HepG2 (cell line): Measurements from ENCODE around the gene ITGAE. TPM values are rescaled to one million over a fixed set of nuclear protein-coding genes. Genes with fewer than 3 reads are reported as not detected.

Experiments
- ATAC-seq: fragments of 200-7000 bp; cut with Tn5 transposase; 3 replicates; pipeline ENCODE4 v1.9.1; 2020; ENCODE audit warnings: mild to moderate bottlenecking, moderate library complexity
- BruUV-seq: library from RNA; stranded (reverse); fragments of 400-500 nt; replicated peaks from 2 replicates; lab custom pipeline; 2021; lab: Mats Ljungman, UMichigan
- CTCF ChIA-PET: fragments of 300-600 bp; formaldehyde crosslinking; extraction: SDS; loops from one replicate; lab custom pipeline; 2021; ENCODE audit warnings: low total read pairs, inconsistent platforms, low intra/inter-chr PET ratio; lab: Yijun Ruan, JAX
- POLR2A ChIA-PET: fragments of 350-600 bp; sonication (Branson Sonifier 250); formaldehyde crosslinking; loops from one replicate; lab custom pipeline; 2020; ENCODE audit warnings: antibody characterized with exemption, inconsistent platforms; lab: Yijun Ruan, JAX
- DNase-seq: peaks from one replicate; pipeline ENCODE4 v3.0.0-alpha.2; 2015; ENCODE audit warnings: low spot score
- FAIRE-seq: peaks from 3 replicates; lab custom pipeline; 2011; peaks lifted over from hg19 to GRCh38; lab: Jason Lieb, UNC
- H2AFZ ChIP-seq: one replicate; pipeline ENCODE4 v1.6.1; 2011; ENCODE audit warnings: low read length, inconsistent platforms
- H3K27ac ChIP-seq: fragments of 300-600 bp; 3 replicates; pipeline ENCODE4 v1.8.0; 2011; ENCODE audit warnings: mixed run types, mild to moderate bottlenecking, mixed read lengths, low read length, inconsistent platforms; ENCODE audit not compliant: insufficient read depth; ENCODE audit errors: extremely low read length
- H3K27me3 ChIP-seq, 2 experiments: fragments of 200-600 bp in 1 of 2; 2 replicates in 1 of 2; 3 replicates in 1 of 2; pipeline versions ENCODE4 v1.6.0 to v1.8.0; 2011; ENCODE audit warnings: low read length in 2 of 2, mild to moderate bottlenecking in 2 of 2, moderate library complexity in 2 of 2, inconsistent platforms in 1 of 2; ENCODE audit not compliant: insufficient read depth in 2 of 2, control insufficient read depth in 1 of 2
- H3K36me3 ChIP-seq, 2 experiments: fragments of 200-600 bp in 1 of 2; replicated peaks in 1 of 2; 2 replicates in 1 of 2; 3 replicates in 1 of 2; pipeline versions ENCODE4 v1.5.1 to v1.8.0; 2011; ENCODE audit warnings: low read length in 2 of 2, inconsistent platforms in 1 of 2; ENCODE audit not compliant: insufficient read depth in 2 of 2, control insufficient read depth in 1 of 2
- H3K4me1 ChIP-seq: 2 replicates; pipeline ENCODE4 v1.5.1; 2012; ENCODE audit warnings: low read length, inconsistent platforms; ENCODE audit not compliant: insufficient read depth
- H3K4me2 ChIP-seq: 2 replicates; pipeline ENCODE4 v1.6.0; 2011; ENCODE audit warnings: low read depth, low read length, inconsistent platforms
- H3K4me3 ChIP-seq, 3 experiments: fragments of 200-600 bp in 1 of 3; sonication (generic), shearing (Covaris generic) in 1 of 3; replicated peaks in 1 of 3; 2 replicates each; pipeline ENCODE4 v1.5.1; 2011 to 2016; ENCODE audit warnings: low read length in 3 of 3, inconsistent platforms in 2 of 3, low read depth in 2 of 3, mild to moderate bottlenecking in 2 of 3, control low read depth in 1 of 3, mixed read lengths in 1 of 3; ENCODE audit not compliant: insufficient read depth in 1 of 3
- H3K79me2 ChIP-seq: one replicate; pipeline ENCODE4 v1.6.1; 2011; ENCODE audit warnings: low read length, inconsistent platforms; ENCODE audit not compliant: insufficient read depth
- H3K9ac ChIP-seq: 2 replicates; pipeline ENCODE4 v1.6.0; 2011; ENCODE audit warnings: mild to moderate bottlenecking, low read depth, low read length, inconsistent platforms; ENCODE audit not compliant: insufficient read depth
- H3K9me3 ChIP-seq: 2 replicates; pipeline ENCODE4 v1.5.1; 2012; ENCODE audit warnings: mild to moderate bottlenecking, low read length
- H4K20me1 ChIP-seq: 2 replicates; pipeline ENCODE4 v1.6.0; 2011; ENCODE audit warnings: inconsistent platforms, mild to moderate bottlenecking, low read length, moderate library complexity; ENCODE audit not compliant: insufficient read depth
- ATF7 ChIP-seq, 2 experiments: fragments of 450-650 bp in 1 of 2; sonication (generic) in 1 of 2; formaldehyde crosslinking in 1 of 2; IDR thresholded peaks; 2 replicates each; pipeline versions ENCODE4 v1.4.0 to v1.6.1; 2016 to 2020; ENCODE audit warnings: antibody characterized with exemption in 1 of 2, mild to moderate bottlenecking in 1 of 2, missing genetic modification reagents in 1 of 2
- CCAR2 ChIP-seq: fragments of 200-400 bp; formaldehyde crosslinking; optimal IDR thresholded peaks from 2 replicates; pipeline ENCODE3; 2018; ENCODE audit warnings: low read depth, mild to moderate bottlenecking, low read length, moderate library complexity
- HES4 ChIP-seq: sonication (generic); formaldehyde crosslinking; IDR thresholded peaks from 2 replicates; pipeline ENCODE4 v1.9.0; 2021; ENCODE audit warnings: mild to moderate bottlenecking, missing genetic modification reagents, borderline replicate concordance
- SAP130 ChIP-seq: IDR thresholded peaks from 2 replicates; pipeline ENCODE4 v1.6.1; 2016; ENCODE audit warnings: low read depth
- TEAD2 ChIP-seq: sonication (generic); formaldehyde crosslinking; IDR thresholded peaks from 2 replicates; pipeline ENCODE4 v1.9.0; 2021; ENCODE audit warnings: missing genetic modification reagents
- TOPORS ChIP-seq: sonication (generic); formaldehyde crosslinking; IDR thresholded peaks from 2 replicates; pipeline ENCODE4 v1.8.0; 2023; ENCODE audit warnings: mild to moderate bottlenecking, missing genetic modification reagents
- YEATS4 ChIP-seq: sonication (generic); formaldehyde crosslinking; IDR thresholded peaks from 2 replicates; pipeline ENCODE4 v1.4.0; 2020; ENCODE audit warnings: missing genetic modification reagents, borderline replicate concordance
- ZFP62 ChIP-seq: sonication (generic); formaldehyde crosslinking; IDR thresholded peaks from 2 replicates; pipeline ENCODE4 v1.4.0; 2020; ENCODE audit warnings: missing genetic modification reagents
- ZNF20 ChIP-seq: sonication (generic); formaldehyde crosslinking; IDR thresholded peaks from 2 replicates; pipeline ENCODE4 v1.4.0; 2020; ENCODE audit warnings: mild to moderate bottlenecking, moderate library complexity, missing genetic modification reagents
- ZNF724P ChIP-seq: sonication (generic); formaldehyde crosslinking; IDR thresholded peaks from 2 replicates; pipeline ENCODE4 v1.8.0; 2022; ENCODE audit warnings: missing genetic modification reagents, borderline replicate concordance
- WGBS: methylation state at CpG from one replicate; pipeline ENCODE4 v1.1.6; 2017; ENCODE audit warnings: low lambda C conversion rate; 5-methylcytosine and 5-hydroxymethylcytosine counted together
- in situ Hi-C: cut with HindIII; loops from 2 replicates; pipeline ENCODE4 v1.10.0; 2017; ENCODE audit warnings: low pct_unique_long_range_greater_than_20kb; ENCODE audit not compliant: extremely low pct_ligation_motif_present
- intact Hi-C: fragments of 100-400 bp; cut with micrococcal nuclease; formaldehyde crosslinking; loops from one replicate; pipeline ENCODE4 v1.10.0; 2022; ENCODE audit not compliant: unreplicated experiment
- polyA plus RNA-seq, 8 experiments: library from polyadenylated mRNA; depleted of rRNA in 3 of 8; stranded (reverse) in 7 of 8; unstranded in 1 of 8; fragments of >200 nt; fragmentation: Illumina TruSeq in 4 of 8; extraction: Trizol in 4 of 8; gene quantifications; 2 replicates each; pipeline versions ENCODE4 v1.2.1 to v1.2.3, GENCODE V29; 2011 to 2016; ENCODE audit warnings: low read depth in 4 of 8, missing spikeins in 1 of 8, mixed read lengths in 1 of 8; ENCODE audit not compliant: insufficient read depth in 1 of 8
- total RNA-seq, 5 experiments: library from RNA; depleted of rRNA; stranded (reverse); fragments of >200 nt; fragmentation: Illumina TruSeq; extraction: Trizol; gene quantifications; 2 replicates each; pipeline ENCODE4 v1.2.3, GENCODE V29; 2016; ENCODE audit warnings: low read depth in 1 of 5
- TF ChIP-seq, protein P1 (sequence below): sonication (generic); formaldehyde crosslinking; IDR thresholded peaks from 2 replicates; pipeline ENCODE4 v1.8.1; 2023; ENCODE audit warnings: mild to moderate bottlenecking, missing genetic modification reagents
- TF ChIP-seq, protein P2 (sequence below): sonication (generic); formaldehyde crosslinking; IDR thresholded peaks from 2 replicates; pipeline ENCODE4 v1.4.0; 2020; ENCODE audit warnings: mild to moderate bottlenecking, missing genetic modification reagents
- TF ChIP-seq, protein P3 (sequence below): sonication (generic); formaldehyde crosslinking; IDR thresholded peaks from 2 replicates; pipeline ENCODE4 v1.4.0; 2020; ENCODE audit warnings: missing genetic modification reagents
- TF ChIP-seq, protein P4 (sequence below): sonication (generic); formaldehyde crosslinking; IDR thresholded peaks from 2 replicates; pipeline ENCODE4 v1.4.0; 2020; ENCODE audit warnings: missing genetic modification reagents, mild to moderate bottlenecking, borderline replicate concordance
- TF ChIP-seq, protein P5 (sequence below): sonication (generic); formaldehyde crosslinking; IDR thresholded peaks from 2 replicates; pipeline ENCODE4 v1.4.0; 2020; ENCODE audit warnings: missing genetic modification reagents

ITGAE gene
- total and polyA plus RNA-seq, 2 of the 13 experiments (the other 11 are each of a cell fraction or from before 2014, with no cell fraction given), result 42.3 to 49.0 TPM

DNA sequence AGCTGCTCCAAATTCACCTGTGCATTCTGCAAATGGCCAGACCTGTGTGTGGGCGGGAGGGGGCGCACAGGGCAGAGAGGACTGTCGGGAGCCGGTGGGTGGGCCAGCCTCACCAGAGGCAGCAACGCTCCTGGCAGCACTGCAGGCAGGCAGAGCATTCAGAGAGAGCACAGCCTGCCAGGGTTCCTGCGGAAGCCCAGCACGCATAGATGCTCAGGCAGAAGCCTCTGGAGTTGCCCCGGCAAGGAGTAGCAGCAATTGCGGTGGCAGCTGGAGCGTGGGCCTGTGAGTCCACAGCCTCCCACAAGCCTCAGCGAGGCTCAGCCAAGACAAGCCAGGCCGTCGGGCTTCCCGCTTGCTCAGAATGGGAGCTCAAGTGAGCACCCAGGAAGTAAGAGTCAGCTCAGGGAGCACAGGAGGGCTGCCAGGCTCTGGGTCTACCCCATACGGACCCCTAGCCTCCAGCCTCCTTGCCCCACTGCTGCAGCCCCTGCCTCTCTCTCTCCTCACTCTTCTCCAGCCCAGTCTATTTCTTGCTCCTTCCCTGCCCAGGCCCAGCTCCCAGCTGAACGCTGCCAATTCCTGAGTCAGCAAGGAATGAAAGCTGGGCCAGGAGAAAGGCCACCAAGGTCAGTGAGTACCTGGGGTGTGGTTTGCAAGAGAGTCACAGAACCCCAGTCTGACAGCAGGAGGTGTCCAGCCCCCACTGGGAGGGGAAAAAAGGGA is 122.7 kb downstream of the ITGAE start (continued):
- no peak for TF ChIP-seq ZFP62
- TF ChIP-seq, protein P1, sequence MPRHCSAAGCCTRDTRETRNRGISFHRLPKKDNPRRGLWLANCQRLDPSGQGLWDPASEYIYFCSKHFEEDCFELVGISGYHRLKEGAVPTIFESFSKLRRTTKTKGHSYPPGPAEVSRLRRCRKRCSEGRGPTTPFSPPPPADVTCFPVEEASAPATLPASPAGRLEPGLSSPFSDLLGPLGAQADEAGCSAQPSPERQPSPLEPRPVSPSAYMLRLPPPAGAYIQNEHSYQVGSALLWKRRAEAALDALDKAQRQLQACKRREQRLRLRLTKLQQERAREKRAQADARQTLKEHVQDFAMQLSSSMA (CRISPR knock-in tag), result no peak

DNA sequence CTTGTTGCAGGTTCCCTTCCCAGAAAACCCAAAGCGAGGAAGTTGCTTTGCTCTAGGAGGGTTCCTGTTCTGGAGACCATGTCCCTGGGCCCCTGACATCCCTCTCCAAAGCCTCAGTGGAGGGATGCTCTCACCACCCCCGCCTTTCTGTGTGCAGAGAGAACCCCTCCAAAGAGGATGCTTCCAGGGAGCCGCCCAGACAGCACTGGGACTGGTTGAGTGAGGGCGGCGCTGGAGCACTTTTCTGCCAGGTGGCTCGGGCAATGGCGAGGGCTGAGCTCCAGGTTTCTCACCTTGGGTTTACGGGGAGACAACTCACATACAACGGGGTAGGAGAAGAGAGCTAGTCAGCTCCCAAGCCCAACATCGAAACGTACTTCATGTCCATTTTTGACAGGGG is 125.1 kb downstream of the ITGAE start:
- Histone ChIP-seq H3K4me2 (no peak overlapping the region), H3K36me3 (no peaks in the 10 kb centered on the region), H3K27ac (no peak overlapping the region), H3K79me2 (no peaks in the 10 kb centered on the region), H3K4me1 (peaks cover 36% of the 10 kb centered on the region), H3K9ac (no peak overlapping the region), H3K4me3 (no peak overlapping the region), H3K9me3 (no peaks in the 10 kb centered on the region), H3K27me3 (no peaks in the 10 kb centered on the region), H4K20me1 (no peaks in the 10 kb centered on the region), H2AFZ (no peak overlapping the region)
- FAIRE-seq (no peak), ATAC-seq (no peak), DNase-seq (no peak)
- POLR2A ChIA-PET, result no interaction called here
- CTCF ChIA-PET, result no interaction called here
- in situ Hi-C loops (no loop called here), intact Hi-C loops (no loop called here)
- 71% methylated on average over 7 of the region's 11 CpGs for WGBS
- BruUV-seq, result no TSS peak
- TF ChIP-seq ZNF724P (CRISPR knock-in tag), result no peak
- TF ChIP-seq, protein P2, sequence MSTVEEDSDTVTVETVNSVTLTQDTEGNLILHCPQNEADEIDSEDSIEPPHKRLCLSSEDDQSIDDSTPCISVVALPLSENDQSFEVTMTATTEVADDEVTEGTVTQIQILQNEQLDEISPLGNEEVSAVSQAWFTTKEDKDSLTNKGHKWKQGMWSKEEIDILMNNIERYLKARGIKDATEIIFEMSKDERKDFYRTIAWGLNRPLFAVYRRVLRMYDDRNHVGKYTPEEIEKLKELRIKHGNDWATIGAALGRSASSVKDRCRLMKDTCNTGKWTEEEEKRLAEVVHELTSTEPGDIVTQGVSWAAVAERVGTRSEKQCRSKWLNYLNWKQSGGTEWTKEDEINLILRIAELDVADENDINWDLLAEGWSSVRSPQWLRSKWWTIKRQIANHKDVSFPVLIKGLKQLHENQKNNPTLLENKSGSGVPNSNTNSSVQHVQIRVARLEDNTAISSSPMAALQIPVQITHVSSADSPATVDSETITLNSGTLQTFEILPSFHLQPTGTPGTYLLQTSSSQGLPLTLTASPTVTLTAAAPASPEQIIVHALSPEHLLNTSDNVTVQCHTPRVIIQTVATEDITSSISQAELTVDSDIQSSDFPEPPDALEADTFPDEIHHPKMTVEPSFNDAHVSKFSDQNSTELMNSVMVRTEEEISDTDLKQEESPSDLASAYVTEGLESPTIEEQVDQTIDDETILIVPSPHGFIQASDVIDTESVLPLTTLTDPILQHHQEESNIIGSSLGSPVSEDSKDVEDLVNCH (CRISPR knock-in tag), result no peak
- TF ChIP-seq HES4, result no peak
- TF ChIP-seq, protein P3, sequence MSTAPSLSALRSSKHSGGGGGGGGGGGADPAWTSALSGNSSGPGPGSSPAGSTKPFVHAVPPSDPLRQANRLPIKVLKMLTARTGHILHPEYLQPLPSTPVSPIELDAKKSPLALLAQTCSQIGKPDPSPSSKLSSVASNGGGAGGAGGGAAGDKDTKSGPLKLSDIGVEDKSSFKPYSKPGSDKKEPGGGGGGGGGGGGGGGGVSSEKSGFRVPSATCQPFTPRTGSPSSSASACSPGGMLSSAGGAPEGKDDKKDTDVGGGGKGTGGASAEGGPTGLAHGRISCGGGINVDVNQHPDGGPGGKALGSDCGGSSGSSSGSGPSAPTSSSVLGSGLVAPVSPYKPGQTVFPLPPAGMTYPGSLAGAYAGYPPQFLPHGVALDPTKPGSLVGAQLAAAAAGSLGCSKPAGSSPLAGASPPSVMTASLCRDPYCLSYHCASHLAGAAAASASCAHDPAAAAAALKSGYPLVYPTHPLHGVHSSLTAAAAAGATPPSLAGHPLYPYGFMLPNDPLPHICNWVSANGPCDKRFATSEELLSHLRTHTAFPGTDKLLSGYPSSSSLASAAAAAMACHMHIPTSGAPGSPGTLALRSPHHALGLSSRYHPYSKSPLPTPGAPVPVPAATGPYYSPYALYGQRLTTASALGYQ (CRISPR knock-in tag), result no peak
- no peak for TF ChIP-seq SAP130 (CRISPR knock-in tag)
- TF ChIP-seq TOPORS (CRISPR knock-in tag), result no peak
- TF ChIP-seq, protein P4, sequence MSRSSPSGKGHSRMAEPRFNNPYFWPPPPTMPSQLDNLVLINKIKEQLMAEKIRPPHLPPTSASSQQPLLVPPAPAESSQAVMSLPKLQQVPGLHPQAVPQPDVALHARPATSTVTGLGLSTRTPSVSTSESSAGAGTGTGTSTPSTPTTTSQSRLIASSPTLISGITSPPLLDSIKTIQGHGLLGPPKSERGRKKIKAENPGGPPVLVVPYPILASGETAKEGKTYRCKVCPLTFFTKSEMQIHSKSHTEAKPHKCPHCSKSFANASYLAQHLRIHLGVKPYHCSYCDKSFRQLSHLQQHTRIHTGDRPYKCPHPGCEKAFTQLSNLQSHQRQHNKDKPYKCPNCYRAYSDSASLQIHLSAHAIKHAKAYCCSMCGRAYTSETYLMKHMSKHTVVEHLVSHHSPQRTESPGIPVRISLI (CRISPR knock-in tag), result no peak
- no peak for TF ChIP-seq ATF7 (IDR thresholded peaks at IDR 0.05)
- no peak for TF ChIP-seq ATF7 (CRISPR knock-in tag; IDR thresholded peaks at IDR 0.05)
- no peak for TF ChIP-seq YEATS4 (CRISPR knock-in tag)
- TF ChIP-seq CCAR2, result no peak
- TF ChIP-seq ZNF20 (CRISPR knock-in tag), result no peak
- no peak for TF ChIP-seq TEAD2 (CRISPR knock-in tag)
- TF ChIP-seq, protein P5, sequence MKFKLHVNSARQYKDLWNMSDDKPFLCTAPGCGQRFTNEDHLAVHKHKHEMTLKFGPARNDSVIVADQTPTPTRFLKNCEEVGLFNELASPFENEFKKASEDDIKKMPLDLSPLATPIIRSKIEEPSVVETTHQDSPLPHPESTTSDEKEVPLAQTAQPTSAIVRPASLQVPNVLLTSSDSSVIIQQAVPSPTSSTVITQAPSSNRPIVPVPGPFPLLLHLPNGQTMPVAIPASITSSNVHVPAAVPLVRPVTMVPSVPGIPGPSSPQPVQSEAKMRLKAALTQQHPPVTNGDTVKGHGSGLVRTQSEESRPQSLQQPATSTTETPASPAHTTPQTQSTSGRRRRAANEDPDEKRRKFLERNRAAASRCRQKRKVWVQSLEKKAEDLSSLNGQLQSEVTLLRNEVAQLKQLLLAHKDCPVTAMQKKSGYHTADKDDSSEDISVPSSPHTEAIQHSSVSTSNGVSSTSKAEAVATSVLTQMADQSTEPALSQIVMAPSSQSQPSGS (CRISPR knock-in tag), result no peak
